ENCODE measurements around the gene SPDYE6.
"Not testable (repeated sequence)": the region's sequence is repeated elsewhere in the genome, so short reads cannot be mapped to it uniquely, and the experiment has no call there.

GRCh38 chr7:102301367-102301766 is 54.9 kb downstream of the SPDYE6 start:
- TF ChIP-seq EP300, POLR2AphosphoS5, CTCF (IDR thresholded peaks at IDR 0.05): not testable (repeated sequence)
